Measurements from ENCODE around the gene CDK16.

- TF ChIP-seq CTCF (conservative IDR thresholded peaks at IDR 0.05 in 1 of 2, IDR thresholded peaks at IDR 0.05 in 1 of 2; ENCODE audit: extremely low read depth in 1 of 2, insufficient read depth in 1 of 2, low read depth in 1 of 2, low read length in 2 of 2) (no peak), EZH2 (IDR thresholded peaks at IDR 0.05; ENCODE audit: borderline replicate concordance, low read length) (no peak)
Measured at GRCh38 chrX:47184486-47184885, 34.0 kb upstream of the CDK16 start.

Data from mammary epithelial cell (primary cell).